ENCODE data around the gene MLXIPL.
"Not testable (repeated sequence)": the region's sequence is repeated elsewhere in the genome, so short reads cannot be mapped to it uniquely, and the experiment has no call there.

Gene MLXIPL

GRCh38 chr7:73612598-73613269 lies 11.6 kb downstream of the MLXIPL start:
- no peak for DNase-seq

DNA sequence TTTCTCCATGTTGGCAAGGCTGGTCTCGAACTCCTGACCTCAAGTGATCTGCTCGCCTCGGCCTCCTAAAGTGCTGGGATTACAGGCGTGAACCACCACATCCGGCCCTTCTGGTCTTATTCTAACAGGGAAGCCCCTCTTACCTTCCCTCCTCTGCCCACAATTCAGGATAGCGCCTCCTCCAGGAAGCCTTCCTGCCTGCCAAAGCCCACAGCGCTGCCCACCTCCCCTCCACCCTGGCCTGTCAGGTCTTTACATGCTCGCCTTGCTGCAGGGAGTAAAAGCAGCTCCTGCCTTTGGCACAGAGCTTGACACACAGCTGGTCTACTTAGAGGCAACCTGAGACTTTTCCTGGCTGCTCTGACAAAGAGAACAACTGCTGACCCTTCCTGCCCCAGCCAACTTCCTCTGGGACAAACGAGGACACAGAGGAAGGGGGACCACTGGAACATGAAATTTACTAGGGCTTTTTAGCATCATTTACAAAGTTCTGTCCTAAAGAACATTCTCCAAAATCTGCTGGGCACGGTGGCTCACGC lies 13.2 kb downstream of the MLXIPL start:
- no peak for DNase-seq

DNA sequence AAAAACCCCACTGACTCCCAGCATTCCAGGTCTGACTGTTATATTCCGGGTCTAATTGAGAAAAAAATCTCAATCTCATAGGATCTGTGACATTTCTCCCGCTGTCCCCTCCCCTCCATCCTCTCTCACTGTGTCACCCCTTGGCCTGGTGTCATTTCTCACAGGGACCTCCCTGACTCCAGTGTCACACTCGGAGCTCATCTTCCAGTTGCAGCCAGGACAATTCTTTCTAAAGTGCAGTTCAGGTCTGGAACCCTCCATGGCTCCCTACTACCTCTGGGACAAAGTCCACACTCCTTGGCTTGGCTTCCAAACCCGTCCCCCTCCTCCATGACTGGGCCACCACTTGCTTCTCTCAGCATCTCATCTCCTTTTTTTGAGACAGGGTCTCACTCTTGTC lies 14.2 kb downstream of the MLXIPL start:
- no peak for DNase-seq

DNA sequence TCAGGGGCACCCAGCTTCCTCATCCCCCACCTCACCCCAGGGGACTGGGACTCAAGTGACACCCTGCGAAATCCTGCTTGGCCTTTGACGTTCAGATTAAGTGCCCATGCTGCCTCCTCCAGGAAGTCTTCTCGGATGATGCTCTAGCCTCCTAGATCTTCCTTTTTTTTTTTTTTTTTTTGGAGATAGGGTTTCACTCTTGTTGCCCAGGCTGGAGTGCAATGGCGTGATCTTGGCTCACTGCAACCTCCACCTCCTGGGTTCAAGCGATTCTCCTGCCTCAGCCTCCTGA lies 16.7 kb downstream of the MLXIPL start:
- DNase-seq = not testable (repeated sequence)

GRCh38 chr7:73606801-73607691 lies 17.3 kb downstream of the MLXIPL start:
- peak; percentile 33 for DNase-seq

DNA sequence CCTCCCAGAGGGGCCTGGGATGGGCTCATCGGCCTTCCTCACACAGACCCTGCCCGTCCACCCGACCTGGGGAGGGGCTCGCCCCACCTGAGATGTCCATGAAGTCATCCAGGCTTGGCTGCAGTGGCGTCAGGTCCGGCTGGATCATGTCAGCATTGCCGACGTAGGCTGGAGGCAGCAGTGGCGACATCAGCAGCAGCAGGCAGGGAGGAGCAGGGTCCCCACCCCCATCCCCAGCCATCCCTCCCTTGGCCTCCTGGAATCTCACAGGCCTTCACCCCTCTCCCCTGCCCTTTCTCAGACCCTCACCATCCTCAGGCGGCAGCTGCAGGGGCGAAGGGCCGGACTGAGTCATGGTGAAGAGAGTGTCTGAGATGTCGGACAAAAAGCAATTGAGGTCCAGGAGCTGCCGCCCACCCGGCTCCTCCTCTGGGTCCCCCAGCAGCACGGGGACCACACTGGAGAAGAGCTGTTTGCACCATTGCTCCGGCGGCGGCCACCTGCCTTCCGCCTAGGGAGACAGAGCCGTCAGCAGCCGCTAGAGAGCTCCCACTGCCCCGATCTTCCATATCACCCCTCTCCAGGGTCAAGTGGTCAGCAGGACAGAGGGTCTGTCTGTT lies 18.6 kb downstream of the MLXIPL start:
- no peak for DNase-seq

DNA sequence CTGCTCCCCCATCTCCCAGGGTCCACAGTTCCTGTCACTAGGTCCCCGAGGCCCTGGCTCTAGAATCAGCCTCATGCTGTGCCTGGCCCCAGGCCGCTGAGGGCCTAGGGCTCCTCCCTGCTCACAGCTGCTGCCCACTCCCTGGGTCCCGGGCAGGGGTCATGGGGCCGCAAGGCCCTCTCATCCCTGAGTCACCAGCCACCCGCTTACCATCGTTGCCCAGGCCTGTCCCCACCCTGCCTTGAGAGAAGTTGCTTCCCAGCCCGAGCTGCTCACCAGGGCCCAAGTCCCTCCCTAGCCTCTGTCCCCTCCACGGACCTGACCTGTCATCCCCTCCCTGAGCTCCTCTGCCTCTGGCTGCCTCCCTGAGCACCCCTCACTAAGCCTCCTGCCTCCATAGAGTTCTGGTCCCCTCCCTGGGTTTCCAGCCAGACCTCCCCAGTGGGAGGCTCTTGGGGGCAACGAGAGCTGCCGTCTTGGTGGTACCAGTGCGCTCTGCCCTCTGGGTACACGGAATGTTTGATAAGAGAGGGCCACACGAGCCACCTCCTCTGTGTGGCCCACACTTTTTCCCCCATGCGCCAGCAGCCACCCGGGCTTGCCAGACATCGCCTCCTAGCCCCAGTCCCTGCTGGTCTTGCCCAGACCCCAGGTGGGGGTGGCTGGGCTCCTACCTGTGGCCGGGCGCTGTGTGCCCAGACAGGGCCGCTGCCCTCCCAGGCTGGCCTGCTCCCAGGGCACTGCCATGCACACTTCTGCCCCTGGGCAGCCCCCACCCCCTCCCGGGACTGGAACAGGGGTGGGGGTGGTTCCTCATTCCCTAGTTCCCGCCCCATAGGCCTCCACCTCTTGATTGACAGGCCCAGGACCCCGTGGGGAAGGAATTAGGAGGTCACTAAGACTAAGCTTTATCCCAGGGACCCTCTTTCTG lies 21.3 kb downstream of the MLXIPL start:
- no peak for DNase-seq

DNA sequence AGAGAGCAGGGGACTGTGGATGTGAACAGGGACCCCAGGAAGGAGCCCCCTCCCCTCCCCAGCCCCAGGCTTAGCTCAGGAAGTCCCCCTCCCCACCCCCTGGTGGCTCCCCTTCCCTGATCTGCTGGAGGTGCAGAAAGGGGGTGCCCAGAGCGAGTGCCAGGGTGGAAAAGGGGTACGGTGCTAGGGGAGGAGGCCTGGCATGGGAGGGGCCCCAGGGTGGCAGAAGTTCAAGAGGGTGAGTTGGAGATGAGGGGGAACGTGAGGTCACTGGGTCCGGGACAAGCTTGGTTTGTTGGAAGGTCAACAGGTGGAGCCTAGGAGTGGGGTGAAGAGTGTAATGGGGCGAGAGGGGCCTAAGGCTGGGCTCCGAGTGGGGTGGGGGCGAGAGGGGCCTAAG lies 24.4 kb downstream of the MLXIPL start:
- no peak for DNase-seq

- no peak for DNase-seq
Measured at GRCh38 chr7:73599151-73599882, 25.0 kb downstream of the MLXIPL start.

DNA sequence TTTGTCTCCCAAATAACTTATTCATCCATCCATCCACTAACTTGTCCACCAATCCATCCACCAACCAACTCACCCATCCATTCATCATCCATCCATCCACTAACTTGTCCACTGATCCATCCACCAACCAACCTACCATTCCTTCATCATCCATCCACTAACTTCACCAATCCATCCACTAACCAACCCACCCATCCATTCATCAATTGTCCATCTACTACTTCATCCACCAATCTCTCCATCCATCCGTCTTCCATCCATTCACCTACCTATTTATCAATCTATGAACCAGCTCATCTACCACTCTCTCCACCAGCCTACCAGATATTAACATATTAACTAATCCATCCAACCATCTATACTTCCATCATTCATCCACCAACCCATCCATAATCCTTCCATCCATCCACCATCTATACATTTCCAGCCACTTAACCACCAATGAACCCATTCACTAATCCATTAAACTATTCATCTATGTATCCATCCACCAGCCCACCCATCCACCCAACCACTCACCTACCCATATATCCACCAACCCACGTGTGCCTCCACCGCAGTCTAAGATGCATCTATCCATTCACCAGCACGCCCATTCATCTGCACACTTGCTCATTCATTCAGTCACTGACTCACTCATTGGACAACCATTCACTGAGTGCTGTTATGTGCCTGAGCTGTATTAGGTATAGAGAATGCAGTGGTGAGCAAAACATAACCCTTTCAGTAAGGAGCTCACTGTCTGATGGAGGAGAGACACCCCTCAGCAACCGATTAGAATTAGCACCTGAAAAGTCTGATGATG lies 26.1 kb downstream of the MLXIPL start:
- no peak for DNase-seq

GRCh38 chr7:73596191-73597065 lies 27.9 kb downstream of the MLXIPL start:
- no peak for DNase-seq

- DNase-seq = no peak
Measured at GRCh38 chr7:73595358-73595757, 29.0 kb downstream of the MLXIPL start.

GRCh38 chr7:73593207-73594045 lies 30.9 kb downstream of the MLXIPL start:
- DNase-seq = no peak

DNA sequence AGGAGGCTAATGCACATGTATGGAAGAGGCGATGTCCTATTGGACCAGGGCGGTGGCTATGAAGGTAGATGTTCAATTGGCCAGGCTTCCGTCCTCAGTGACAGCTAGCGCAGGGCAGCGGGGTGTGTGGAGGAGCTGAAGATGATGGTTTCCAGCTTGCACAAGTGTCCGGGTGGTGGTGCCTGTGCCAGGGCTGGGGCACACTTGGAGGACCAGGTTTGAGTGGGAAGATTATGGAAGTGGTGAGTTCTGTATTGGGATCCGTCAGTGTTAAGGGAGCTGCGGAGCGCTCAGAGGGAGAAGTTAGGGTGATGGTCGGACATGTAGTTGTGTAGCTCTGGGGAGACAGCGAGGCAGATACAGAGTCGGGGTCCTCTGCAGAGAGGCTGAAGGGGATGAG lies 37.4 kb downstream of the MLXIPL start:
- DNase-seq = no peak

DNA sequence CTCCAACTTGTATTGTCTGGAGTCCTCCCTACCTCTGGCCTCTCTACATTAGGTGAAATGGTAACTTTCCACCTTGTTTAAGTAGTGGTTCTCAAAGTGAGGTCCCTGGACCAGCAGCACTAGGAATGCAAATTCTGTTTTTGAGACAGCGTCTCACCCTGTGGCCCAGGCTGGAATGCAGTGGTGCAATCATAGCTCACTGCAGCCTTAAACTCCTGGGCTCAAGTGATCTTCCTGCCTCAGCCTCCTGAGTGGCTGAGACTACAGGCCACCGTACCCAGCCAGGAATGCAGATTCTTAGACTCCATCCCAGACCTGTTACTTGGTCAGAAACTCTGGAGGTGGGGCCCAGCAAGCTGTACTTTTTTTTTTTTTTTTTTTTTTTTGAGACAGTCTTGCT lies 39.1 kb downstream of the MLXIPL start:
- no peak for DNase-seq

GRCh38 chr7:73582664-73583202 lies 41.6 kb downstream of the MLXIPL start:
- no peak for DNase-seq

- DNase-seq = not testable (repeated sequence)
Measured at GRCh38 chr7:73581006-73581405, 43.3 kb downstream of the MLXIPL start.

GRCh38 chr7:73578342-73579128 lies 45.8 kb downstream of the MLXIPL start, which contains the start of gene TBL2:
Gene TBL2 (minus strand): TSS chr7:73578579. CDS start chr7:73578549, 30 bp downstream.
- DNase-seq = peak; percentile 99

Data from NCI-H1092 treated with DMSO at 0.1 percent for 48 hours (cell line).